GM18907 (cell line): ENCODE measurements around the gene TEC.
"Not testable (repeated sequence)": the region's sequence is repeated elsewhere in the genome, so short reads cannot be mapped to it uniquely, and the experiment has no call there.

Experiments
- ATAC-seq: cut with Tn5 transposase; IDR thresholded peaks from one replicate; pipeline ENCODE4 v1.9.1; 2021; ENCODE audit warnings: mild to moderate bottlenecking, moderate library complexity; ENCODE audit not compliant: unreplicated experiment

Gene TEC

DNA sequence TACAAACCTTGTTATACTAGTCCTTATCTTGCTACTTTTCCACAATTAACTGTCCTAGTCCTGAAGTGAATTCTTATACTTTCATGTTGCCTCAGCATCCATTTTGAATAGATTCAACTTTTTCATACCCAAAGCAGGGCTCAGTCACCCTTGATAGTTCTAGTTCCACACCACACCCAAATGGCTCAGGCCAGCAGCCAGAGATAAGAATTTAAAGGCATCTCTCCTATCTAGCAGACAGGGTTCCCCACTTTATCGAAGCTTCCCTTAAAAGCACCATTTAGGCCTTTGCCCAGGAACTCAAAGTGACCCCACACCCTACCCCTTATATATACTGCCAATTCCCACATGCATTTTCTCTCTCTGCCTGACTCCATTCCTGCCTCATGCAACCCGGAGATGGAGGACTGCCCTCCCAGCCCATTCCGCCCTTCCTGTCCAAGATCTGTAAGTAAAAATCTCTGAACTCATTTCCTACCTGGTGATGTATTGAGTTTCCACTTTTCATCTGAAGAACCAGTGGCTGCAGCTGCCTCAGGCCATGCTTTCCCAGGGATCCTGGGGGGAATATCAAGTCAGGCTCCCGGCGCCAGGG is 71.9 kb downstream of the TEC start:
- no peak for ATAC-seq

DNA sequence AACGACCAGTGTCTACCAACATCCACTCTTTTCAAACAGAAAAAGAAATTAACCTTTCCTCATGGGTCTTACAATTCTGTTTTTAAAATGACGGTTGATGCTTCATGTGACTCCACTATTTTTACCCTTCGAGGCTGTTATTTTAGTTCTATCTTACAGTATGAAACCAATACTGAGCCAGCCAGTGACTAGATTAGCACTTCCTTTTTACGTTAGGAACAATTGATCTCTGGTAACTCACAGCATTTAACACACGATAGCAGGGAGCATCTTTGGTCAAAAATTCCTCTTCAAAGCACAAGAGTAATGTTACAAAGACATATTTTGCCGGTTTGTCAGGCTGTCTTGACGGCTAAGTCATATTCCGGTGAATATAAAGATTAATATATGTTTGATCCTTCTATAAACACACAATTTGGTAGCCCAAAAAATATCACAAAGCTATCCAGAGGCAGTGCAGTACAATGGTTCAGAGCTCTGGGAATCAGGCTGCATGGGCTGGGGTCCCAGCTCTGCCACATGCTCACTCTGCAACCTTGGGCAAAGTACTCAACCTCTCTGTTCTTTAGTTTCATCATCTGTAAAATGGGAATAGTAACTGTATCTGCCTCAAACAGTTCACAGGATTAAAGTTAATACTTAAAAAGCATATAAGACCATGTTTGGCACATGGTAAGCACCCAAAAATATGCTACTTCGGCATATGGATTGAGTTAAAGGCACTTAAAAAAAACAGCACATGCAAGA is 72.7 kb downstream of the TEC start:
- peak; percentile 58 for ATAC-seq

DNA sequence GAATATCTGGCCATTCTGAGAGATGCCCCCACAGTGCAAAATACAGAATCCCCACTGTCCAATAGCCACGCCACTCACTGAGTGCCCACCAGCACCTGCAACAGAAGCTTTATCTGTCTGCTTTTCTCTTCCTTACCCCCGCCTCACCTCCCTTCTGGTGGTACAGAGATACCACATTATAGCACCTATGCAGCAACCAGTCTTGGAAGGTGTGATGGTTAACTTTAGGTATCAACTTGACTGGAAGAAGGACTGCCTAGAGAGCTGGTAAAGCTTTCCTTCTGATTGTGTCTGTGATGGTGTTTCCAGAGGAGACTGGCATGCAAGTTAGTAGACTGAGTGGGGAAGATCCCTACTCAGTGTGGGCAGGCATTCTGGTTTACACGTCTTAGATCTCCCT is 73.8 kb downstream of the TEC start:
- ATAC-seq = no peak

DNA sequence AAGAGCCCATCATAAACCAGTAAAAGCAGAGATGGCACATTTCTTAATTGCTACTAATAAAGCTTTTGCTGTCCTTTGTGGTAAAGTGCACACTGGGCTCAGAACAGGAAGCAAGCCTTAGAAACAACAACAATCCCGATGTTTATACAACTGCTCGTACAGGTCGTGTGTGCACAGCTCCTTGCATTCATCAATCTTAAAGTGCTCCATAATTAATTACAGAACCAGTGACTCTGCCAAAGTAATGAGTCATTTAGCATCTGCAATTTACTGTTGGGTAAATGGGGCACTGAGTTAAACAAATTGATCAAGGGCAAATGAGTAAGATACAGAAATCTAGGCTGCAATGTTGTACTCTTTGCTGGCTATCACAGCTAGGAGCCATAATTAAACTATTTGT is 74.3 kb downstream of the TEC start:
- no peak for ATAC-seq

DNA sequence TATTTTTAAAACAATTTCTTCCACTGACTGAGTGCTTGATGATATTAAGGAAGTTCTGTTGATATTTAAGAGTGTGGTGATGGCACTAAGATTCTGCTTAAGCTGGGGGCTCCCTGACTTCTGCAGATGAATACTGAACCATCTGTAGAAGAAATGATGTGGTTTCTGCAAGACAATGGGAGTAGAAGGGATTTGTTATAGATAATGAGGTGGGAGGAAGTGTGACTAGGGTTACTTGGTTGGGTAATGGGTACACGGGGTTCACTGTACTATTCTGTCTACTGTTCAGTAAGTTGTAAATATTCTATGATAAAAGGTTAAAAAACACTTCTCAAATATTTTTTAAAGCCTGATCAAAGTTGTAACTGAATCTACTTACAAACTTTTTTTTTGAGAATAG is 74.7 kb downstream of the TEC start:
- no peak for ATAC-seq

DNA sequence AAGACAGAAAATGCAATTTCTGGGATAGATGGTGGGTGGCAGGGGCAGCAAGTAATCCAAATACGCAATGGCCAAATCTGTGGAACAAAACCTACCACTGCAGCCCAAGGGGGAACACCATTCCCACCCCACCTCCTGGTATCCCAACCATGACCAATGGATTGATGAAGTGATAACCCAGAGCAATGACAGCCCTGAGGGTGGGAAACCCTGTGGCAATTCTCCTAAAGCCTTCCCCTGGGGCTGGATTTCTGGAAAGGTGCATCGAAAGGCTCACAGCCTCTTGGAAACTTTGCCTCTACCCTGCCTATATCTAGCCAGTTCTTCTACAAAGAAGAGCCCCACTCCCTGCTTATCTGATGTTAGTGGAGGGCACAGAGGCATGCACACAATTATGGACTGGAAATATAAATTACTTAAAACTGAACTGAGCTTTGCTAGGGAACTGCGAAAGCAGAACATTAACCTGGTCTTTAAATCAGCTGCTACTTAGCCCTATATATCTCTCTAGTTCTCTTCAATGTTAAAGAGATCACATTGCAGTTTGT is 75.6 kb downstream of the TEC start:
- no peak for ATAC-seq

DNA sequence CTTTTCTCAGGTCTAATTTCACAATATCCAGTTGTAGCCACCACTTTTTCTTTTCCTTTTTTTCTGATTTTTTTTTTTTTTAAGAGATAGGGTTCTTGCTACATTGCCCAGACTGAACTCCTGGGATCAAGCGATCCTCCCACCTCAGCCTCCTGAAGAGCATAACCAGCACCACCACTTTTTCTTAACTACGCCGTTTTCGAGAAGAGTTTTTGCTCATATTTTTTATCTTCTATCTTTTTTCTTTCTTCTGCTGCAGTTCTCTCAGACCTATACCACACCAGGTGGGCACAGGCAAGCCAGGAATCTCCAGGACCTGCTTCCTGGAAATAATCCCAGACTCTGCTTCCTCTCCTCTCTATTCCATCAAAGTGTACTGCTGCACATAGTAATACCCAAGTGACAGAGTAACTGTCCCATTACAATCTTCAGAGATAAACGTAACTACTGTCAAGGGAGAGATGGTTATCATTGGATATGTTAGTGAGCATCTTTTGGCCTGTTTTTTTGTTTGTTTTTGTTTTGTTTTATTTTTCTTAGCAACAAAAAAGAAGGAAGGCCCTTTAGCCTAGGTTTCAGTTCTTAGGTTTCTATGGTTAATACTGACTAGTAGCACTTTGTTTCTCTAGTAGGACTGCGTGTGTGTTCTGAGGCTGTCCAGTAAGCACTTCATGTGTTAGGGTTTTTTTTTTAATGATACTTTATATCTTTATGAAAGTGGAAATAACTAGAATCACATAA is 76.4 kb downstream of the TEC start:
- no peak for ATAC-seq

DNA sequence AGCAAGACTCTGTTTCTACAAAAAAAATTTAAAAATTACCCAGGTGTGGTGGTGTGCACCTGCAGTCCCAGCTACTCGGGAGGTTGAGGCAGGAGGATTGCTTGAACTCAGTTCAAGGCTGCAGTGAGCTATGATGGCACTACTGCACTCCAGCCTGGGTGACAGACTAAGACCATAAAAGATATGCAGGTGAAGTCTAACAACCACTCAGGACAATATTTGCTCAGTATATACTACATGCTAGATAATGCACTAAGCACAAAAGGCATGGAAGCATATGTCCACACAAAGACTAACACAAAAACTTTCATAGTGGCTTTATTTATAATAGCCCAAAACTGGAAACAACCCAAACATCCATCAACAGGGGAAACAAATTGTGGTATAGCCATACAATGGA is 77.9 kb downstream of the TEC start:
- no peak for ATAC-seq

DNA sequence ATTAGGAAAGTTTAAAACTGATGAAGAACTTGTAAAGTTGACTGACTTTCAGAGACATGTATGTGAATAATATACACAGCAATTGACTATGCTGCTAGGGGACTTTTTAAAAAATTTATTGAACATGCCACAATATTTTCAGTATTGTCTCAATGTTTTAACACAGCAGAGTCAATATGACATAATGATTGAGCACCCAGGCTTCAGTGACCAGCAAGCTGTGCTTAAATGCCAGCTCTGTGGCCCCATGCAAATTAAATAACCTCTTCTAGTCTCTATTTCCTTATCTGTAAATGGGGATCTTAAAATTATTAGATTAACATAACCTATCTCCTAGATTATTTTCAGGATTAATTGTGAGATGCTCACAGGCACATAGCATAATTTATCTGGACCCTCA is 78.8 kb downstream of the TEC start:
- ATAC-seq = peak; percentile 59

DNA sequence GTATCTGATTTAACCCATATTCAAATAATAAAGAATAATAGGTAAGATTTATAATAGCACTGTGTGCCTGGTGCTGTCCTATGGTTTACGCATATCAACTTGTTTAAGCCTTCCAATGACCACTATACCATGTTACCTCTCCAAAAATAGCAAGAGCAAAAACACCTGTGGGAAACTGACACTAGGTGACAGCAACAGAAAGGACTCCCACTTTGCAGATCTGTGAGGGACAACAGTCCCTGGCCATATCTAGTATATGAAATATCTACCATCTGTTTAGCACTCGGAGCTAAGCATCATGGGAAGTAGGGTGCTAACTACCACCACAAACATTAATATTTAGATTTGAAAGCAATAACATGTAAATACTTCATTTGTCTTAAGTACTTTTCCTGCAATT is 79.9 kb downstream of the TEC start:
- ATAC-seq = no peak

DNA sequence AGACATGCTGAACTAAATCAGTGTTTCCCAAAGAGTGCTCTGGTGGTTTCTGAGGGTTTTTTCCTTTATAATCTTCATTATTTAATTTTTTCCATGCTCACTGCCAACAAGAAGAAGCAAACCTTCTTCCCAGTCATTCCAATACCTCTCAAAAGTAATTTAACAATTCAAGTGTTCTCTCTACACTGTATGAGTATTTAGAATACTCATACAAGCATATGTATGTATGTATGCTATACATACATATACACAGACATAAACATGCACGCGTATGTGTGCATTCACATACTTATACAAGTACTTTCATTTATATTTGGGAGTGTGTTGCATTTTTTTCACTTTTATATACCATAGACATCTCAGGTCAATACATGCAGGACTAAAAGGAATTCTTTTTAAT is 81.2 kb downstream of the TEC start:
- ATAC-seq = no peak

DNA sequence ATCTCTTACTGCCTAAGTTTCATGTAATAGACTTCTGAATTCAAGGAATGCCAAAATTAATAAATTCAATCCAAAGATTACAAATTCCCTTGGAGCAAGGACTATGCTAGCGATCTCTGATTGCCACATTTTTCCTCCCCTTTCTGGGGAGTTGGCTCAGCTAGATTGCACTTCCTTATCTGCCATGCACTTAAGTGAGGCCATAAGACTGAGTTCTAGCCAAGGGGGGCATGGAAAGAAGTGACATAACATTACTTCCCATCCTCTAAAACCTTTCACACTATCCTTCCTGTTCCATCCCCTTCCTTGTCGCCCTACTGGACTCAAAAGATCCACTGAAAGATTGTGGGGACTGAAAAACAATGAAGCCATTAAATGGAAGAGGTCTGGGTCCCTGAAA is 81.8 kb downstream of the TEC start:
- ATAC-seq = no peak

DNA sequence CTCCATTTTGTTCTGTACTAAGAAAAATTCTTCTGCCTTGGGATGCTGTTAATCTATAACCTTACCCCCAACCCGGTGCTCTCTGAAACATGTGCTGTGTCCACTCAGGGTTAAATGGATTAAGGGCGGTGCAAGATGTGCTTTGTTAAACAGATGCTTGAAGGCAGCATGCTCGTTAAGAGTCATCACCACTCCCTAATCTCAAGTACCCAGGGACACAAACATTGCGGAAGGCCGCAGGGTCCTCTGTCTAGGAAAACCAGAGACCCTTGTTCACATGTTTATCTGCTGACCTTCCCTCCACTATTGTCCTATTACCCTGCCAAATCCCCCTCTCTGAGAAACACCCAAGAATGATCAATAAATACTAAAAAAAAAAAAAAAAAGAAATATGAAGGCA is 82.6 kb downstream of the TEC start:
- ATAC-seq = not testable (repeated sequence)

DNA sequence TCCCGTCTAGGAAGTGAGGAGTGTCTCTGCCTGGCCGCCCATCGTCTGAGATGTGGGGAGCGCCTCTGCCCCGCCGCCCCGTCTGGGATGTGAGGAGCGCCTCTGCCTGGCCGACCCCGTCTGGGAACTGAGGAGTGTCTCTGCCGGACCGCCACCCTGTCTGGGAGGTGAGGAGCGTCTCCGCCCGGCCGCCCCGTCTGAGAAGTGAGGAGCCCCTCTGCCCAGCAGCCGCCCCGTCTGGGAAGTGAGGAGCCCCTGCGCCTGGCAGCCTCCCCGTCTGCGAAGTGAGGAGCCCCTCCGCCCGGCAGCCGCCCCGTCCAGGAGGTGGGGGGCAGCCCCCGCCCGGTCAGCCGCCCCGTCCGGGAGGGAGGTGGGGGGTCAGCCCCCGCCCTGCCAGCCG is 83.2 kb downstream of the TEC start:
- not testable (repeated sequence) for ATAC-seq

DNA sequence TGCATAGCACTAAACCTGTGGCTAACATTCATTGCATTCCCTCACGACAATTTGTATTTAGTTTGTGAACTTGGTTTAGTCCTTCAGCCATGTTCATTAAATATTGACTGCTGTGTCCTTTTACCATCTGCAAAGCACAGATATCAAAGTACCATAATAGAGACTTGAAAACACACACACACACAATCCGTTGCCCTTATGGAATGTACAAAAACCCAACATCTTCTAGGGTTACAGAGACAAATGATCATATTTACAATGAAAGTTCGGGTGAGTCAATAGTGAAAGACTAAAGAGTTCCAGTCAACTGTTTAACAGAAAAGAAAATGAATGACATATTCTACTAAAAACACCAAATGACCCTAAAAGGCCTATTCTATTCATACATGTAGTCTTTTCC is 84.8 kb downstream of the TEC start:
- no peak for ATAC-seq

DNA sequence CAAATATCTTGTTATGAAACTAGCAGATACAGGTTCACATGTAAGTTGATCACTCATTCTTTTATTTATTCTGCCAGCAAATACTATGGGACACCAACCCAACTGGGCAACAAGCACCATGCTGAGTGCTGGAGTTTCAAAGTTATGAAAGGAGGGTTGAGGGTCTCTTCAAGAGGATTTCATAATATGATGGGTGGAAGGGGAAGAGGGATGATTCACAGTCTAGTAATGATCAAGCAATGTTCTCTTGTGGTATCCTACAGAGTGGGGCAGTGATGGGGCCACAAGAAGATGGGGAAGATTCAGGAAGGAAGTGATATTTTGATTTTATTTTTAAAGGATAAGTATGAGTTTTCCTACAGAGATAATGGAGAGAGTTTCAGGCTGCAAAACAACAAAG is 89.4 kb downstream of the TEC start:
- ATAC-seq = no peak

DNA sequence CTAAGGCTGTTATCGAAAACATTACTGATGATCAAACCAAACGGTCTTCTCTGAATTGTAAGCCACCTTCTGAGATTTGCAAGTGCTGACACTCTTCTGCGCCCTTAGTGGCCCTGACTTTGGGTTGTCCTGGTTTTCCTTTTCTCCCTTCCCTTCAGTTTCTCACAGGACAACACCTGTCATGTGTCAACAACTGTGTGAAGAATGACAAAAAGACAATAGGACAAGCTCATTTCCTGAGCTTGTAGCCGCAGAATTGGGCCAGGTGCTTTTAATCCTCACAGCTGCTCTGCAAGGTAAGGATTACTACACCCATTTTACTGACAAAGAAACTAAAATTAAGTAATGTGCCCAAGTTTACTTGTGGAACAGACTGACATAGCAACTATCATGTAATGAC is 90.7 kb downstream of the TEC start:
- ATAC-seq = no peak

DNA sequence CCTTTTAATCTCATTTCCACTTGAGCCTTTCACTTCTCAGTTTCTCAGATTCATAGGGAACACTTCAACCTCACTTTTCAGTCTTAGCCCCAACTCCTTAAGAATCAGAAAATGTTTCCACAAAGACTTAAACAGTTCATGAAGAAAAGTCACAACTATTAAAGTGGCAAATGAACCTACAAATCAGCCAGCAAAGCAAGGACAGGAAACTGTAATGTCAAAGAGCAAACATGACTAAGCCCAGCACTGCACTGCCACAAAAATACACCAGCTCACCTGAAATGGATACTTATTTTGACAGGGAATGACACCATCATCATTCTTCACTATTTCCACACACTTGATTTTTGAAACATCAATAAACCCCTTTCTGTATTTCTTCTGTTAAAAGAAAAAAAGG is 93.8 kb downstream of the TEC start:
- ATAC-seq = no peak

DNA sequence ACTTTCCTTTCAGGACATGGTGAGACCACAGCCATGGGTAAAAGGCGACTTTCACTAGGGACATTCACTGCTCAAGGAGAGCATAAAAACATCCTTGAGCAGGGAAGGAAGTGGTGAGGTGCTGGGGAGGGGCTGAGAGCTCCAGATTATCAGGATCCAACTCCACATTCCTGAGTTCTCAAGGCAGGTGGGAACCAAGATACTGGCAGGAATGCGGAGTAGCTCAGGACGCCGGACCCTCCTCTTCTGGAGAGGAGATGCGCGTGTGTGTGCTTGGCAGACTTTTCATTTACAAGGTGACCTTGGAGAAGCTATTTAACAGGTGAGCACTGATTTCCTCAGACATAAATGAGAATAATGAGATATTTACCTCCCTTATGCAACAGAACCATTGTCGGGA is 94.3 kb downstream of the TEC start:
- no peak for ATAC-seq

DNA sequence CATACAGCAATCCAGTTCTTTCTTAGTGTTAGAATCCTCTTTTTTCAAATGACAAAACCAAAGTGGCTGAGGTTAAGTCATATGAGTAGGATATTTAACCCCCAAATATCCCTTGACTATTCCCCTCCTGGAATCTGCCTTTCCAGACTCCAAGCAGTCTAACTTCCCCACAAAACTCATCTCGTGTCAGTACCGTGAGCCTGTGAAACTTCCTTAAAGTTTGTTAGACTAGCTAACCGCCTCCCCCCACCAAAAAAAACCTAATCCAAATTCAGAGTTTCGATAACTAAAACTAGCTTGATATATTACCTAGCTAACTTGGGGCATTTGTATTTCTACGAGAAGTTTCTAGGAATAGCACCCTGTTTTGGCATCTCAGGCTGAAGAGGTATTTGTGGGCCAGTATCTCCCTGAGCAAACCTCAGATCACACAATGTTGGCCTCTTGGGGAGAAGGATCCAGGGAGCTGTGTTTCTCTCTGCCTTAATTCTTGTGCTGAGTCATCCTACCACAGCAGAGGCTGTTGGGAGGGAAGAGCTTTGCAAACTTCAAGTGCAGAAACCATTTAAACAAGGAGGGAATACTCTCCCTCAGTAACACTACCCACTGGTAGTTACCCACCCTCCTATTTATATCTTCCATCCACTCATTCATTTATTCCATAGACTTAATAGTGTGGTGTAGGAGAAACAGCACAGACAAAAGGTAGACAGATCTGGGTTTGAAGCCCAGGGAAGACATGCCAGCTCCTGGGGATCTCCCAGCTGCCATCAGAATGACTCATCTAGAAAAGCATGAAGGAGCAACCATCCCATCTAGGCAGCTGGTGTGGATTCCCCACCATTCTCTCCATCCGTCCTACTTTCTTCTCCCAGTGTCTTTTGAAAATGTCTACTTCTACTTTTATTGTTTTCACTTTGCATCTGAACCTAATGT is 96.3 kb downstream of the TEC start:
- peak; percentile 78 for ATAC-seq

DNA sequence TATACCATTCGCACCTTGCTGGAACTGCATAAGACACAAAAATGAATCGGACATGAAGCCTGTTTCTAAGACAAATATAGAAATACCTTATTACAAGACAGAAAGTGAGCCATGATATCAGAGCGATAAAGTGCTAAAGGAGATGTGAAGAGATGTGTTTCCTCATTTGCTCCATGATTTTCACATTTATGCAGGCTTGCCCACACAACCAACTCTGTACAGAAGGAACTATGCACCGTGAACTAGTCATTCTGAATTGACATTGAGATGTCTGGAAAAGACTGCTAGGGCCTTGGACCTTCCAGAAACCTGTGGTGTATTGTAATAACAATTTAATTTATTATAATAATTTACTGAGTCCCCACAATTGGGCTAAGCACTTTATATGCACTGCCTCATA is 97.0 kb downstream of the TEC start:
- no peak for ATAC-seq
